Tracheal epithelial cell (primary cell): ENCODE data around the gene TACSTD2. TPM values are rescaled to one million over a fixed set of nuclear protein-coding genes. Genes with fewer than 3 reads are reported as not detected.

Experiments used
- total RNA-seq: library from RNA; depleted of rRNA; stranded (reverse); fragments of >200 nt; gene quantifications from 2 replicates; pipeline ENCODE4 v1.2.1, GENCODE V29; 2014

The TACSTD2 gene, protein sequence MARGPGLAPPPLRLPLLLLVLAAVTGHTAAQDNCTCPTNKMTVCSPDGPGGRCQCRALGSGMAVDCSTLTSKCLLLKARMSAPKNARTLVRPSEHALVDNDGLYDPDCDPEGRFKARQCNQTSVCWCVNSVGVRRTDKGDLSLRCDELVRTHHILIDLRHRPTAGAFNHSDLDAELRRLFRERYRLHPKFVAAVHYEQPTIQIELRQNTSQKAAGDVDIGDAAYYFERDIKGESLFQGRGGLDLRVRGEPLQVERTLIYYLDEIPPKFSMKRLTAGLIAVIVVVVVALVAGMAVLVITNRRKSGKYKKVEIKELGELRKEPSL
- 319 and 514 TPM in 2 replicates for total RNA-seq

DNA sequence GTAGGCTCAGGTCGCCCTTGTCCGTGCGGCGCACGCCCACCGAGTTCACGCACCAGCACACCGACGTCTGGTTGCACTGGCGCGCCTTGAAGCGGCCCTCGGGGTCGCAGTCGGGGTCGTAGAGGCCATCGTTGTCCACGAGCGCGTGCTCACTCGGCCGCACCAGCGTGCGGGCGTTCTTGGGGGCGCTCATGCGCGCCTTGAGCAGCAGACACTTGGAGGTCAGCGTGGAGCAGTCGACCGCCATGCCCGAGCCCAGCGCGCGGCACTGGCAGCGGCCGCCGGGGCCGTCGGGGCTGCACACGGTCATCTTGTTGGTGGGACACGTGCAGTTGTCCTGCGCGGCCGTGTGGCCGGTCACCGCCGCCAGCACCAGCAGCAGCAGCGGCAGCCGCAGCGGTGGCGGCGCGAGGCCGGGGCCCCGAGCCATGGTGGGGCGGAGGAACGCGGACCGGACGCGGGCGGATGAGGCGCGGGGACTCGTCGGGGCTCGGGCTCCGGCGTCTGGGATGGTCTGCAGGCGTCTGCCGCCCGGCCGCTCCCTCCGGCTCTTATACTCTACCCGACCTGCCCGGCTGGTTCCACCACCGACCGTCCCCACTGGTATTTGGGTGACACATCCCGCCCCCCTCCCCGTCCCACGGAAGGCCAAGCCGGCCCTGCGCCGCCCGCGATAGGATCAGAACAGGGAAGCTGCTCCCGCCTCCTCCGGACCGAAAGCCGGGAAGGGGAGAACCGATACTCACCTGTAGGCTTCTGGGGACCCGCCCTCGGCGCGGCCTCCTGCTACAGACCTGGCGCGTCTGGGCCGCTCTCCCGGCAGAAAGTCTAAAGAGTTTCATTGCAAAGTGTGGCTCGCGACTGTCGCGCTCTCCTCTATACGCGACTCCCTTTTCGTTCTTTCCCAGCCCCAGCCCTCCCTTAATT lies at the start of gene TACSTD2:
TSS of gene TACSTD2 (minus strand) at position 526 of the 927 bp plus-strand sequence. CDS start at position 430, 96 bp downstream.

DNA sequence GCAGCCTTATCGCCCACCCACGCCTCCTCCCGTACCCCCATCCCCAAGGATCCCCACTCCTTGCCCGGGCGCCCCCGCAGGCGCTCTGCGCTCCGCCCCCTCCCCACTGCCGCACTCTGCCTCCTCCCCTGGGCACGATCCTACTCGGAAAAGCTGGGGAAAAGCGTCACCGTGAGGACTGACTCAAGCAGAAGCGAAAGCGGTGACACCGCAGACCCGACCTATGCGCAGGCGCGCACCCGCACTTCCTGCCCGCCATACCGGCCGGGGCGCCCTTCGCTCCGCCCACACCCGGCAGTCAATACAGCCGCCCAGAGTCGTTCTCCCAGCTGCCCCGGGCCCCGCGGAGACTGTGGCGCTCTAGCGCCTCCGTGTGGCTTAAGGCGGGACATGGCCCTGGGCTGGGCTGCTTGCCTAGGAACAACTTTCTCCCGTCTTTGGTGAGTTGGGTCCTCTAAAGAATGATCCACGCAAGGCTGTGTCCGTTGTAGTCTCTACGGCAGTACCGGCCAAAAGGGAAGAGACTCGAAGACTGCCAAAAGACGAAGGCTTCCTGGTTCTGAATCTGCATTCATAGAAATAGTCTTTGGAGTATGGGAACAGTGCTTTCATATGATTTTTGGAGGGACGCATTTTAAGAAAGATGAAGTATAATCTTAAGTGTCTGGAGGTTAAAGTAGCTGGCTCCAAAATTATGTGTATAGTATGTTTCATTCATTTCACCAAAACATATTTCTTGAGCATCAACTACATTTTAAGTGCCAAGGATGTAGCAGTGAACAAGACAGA lies 30.3 kb downstream of the TACSTD2 start, which contains the start of gene OMA1:
TSS of gene OMA1 (minus strand) at position 207 of the 789 bp plus-strand sequence. CDS start 7,432 bp downstream, outside the sequence.

Other genes starting within 250 kb of the TACSTD2 start
- 26.7 and 35.0 TPM in 2 replicates for gene OMA1, start 30.5 kb downstream of the TACSTD2 start, total RNA-seq
- 10.2 and 12.3 TPM in 2 replicates for gene MYSM1, start 122.8 kb upstream of the TACSTD2 start, total RNA-seq
- 56.7 and 205 TPM in 2 replicates for gene JUN, start 206.8 kb upstream of the TACSTD2 start, total RNA-seq